GM21723 (cell line): ENCODE results near the gene FLYWCH2.

Experiments used
- ATAC-seq: cut with Tn5 transposase; IDR thresholded peaks from one replicate; pipeline ENCODE4 v1.9.1; 2021; ENCODE audit warnings: mild to moderate bottlenecking, moderate library complexity; ENCODE audit not compliant: unreplicated experiment

FLYWCH2 gene, protein sequence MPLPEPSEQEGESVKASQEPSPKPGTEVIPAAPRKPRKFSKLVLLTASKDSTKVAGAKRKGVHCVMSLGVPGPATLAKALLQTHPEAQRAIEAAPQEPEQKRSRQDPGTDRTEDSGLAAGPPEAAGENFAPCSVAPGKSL

GRCh38 chr16:2882650-2883457 is at the start of gene FLYWCH2:
Gene FLYWCH2, plus strand, starts transcription at chr16:2883215. Its CDS starts 13,235 bp downstream, at chr16:2896450.
- peak; percentile 89 for ATAC-seq

DNA sequence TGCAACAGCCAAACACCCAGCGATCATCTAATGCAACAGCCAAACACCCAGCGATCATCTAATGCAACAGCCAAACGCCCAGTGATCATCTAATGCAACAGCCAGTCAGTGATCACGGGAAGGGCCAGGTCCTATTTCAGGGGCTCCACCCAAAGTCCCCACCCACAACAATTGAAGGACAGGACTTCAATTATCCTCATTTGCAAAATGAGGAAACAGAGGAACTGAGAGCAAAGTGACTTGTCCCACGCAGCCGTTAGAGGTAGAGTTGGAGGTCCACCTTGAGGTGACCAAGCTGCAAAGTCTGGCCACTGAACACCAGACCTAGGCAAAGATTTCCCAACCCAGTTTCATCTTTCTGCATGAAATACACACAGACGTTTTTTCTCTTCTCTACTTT is 49.2 kb upstream of the FLYWCH2 start:
- no peak for ATAC-seq

GRCh38 chr16:2834968-2835367 is 48.0 kb upstream of the FLYWCH2 start:
- ATAC-seq, result no peak

GRCh38 chr16:2835638-2836493 is 47.1 kb upstream of the FLYWCH2 start:
- no peak for ATAC-seq

- no peak for ATAC-seq
Observed at GRCh38 chr16:2836646-2837508, 46.1 kb upstream of the FLYWCH2 start.

DNA sequence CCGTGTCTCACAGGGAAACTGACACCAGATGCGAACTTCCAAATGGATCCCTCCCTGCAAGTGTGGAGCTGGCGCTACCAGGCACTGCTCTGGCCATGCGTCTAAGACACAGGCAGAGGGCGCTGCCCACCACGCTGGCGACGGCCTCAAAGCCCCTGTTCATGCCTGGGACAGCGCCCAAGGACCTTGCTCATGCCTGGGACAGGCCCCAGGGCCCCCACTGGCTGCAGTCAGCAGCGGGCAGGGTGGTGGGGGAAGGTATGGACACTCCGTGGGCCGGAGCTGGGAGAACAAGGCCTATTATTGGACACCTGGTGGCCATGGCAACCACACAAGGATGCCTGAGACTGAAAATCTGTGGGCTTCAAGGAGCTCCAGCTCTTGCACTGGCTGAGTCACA is 44.1 kb upstream of the FLYWCH2 start:
- no peak for ATAC-seq

- ATAC-seq, result no peak
Observed at GRCh38 chr16:2839650-2840450, 43.2 kb upstream of the FLYWCH2 start.

- ATAC-seq, result no peak
Observed at GRCh38 chr16:2840914-2841313, 42.1 kb upstream of the FLYWCH2 start.

DNA sequence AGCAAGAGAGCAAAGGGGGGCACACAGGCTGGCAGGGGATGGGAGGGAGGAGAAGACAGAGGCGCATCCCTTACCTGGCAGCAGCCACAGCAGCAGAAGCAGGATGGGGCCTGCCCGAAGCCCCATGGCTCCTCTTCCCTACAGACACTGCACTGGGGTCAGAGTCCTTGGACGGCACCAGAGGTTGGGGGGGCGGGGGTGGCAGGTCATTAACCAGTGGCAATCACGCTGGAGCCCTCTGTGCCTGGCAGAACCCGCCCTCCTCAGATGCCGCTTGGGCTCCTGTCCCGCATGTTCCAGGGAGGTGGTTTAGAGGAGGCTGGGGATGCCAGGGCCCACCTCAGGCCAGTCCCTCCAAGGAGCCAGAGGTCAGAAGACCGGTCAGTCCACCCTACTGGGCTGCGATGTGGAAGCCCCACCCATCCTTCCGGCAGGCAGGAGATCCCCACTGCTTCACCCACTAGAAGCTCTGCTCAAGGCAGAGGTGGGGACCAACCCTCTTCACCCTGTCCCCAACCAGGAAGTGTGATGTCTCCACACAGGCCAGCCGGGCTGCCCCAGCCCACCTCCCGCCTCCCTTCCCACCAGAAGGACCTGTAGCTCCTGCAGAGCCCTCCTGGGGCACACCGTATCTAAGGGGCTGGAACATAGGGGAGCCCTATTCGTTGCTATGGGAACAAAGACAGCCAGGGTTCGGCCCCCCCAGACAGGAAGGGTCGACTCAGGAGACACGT is 41.2 kb upstream of the FLYWCH2 start:
- ATAC-seq, result no peak

- no peak for ATAC-seq
Observed at GRCh38 chr16:2842340-2843000, 40.5 kb upstream of the FLYWCH2 start.

GRCh38 chr16:2843526-2843925 is 39.5 kb upstream of the FLYWCH2 start:
- no peak for ATAC-seq

GRCh38 chr16:2845116-2845515 is 37.9 kb upstream of the FLYWCH2 start:
- ATAC-seq, result no peak

- no peak for ATAC-seq
Observed at GRCh38 chr16:2846511-2847310, 36.3 kb upstream of the FLYWCH2 start.

DNA sequence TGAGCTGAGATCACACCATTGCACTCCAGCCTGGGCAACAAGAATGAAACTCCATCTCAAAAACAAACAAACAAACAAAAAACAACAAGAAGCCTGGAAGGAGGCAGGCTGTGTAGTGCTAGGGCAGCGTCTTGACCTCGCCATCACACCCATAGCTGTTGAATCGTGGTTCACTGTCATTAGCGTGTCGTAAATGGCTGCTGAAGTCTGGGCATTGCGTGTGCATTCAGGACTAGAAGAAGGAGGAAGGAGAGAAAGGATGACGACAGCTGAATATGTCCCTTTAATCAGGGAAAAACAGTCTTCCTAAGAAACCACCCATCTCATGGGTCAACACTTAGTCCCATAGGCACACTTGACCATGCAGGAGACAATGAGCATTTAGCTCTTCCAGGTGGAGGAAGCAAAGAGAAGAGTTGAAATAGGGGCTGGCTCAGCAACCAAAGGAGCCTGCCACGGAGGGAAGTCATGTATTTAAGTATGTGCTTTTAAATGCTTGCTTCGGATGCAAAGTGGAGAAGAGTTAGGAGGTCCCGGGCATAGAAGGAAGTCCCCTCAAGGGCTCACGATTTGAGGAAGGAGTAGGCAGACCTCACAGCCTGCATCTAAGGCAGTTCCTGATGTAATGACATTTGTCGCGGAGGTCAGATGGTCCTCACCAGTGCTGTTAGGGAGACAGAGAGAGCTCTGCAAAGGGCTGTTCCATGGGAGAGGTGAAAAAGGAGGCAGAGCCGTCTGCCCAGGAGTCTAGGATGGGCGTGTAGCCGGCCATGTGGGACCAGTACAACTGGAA is 33.9 kb upstream of the FLYWCH2 start:
- ATAC-seq, result no peak

GRCh38 chr16:2852003-2852730 is 30.8 kb upstream of the FLYWCH2 start:
- ATAC-seq, result no peak

DNA sequence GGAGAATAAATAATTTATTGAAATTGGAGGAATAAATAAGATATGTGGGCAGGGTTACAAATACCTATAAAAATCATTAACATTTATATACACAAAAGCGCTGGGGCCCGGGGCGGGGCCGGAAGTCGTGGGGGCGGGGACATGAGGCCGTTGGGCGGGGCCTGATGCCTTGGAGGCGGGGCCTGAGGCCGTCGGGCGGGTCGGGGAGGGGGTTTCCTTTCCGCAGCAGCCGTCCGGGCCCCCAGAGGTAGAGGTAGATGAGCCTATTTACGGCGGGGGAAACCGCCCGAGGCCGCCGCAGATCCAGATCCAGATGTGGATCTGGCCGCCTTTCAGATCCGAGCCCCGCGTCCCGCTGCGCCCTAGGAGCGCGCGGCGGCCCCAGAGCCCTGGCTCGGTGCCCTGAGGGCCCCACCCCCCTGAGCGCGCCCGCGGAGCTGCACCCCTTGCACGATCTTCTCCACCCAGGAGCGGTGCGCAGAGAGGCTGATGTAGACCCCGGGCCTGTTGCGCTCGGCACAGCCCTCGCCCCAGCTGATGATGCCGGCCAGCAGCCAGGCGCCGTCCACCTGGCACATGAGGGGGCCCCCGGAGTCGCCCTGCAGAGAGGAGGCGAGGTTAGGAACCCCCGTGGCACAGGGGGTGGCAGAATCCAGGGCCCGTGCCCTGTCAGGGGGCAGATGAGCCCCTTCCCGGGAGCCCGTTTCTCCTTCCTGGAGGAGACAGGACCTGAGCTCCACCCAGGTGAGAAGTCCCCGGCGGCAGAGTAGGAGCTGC is 30.1 kb upstream of the FLYWCH2 start:
- no peak for ATAC-seq
